SK-MEL-5 (cell line): ENCODE measurements around the gene SDK1. TPM values are rescaled to one million over a fixed set of nuclear protein-coding genes. Genes with fewer than 3 reads are reported as not detected.

Experiments
- DNase-seq: peaks from one replicate; pipeline ENCODE4 v3.0.0-alpha.2; 2016; ENCODE audit warnings: low read depth, low spot score
- in situ Hi-C: cut with HindIII; loops from 2 replicates; pipeline ENCODE4 v1.10.0; 2016; ENCODE audit warnings: low sequenced_read_pairs, high pct_unique_total_duplicates, low pct_unique_long_range_greater_than_20kb
- total RNA-seq: library from RNA; depleted of rRNA; stranded (reverse); fragments of >200 nt; shearing (Covaris generic); gene quantifications from 2 replicates; pipeline ENCODE4 v1.2.3, GENCODE V29; 2014

SDK1 gene
- total RNA-seq, 1 experiment from 2014 or later: 0.13 TPM

GRCh38 chr7:4123823-4124222 lies 822.8 kb downstream of the SDK1 start:
- DNase-seq: no peak

GRCh38 chr7:4124556-4125477 lies 823.8 kb downstream of the SDK1 start:
- no peak for DNase-seq
- in situ Hi-C loops: no loop called here

More at GRCh38 chr7:4123823-4124222, 822.8 kb downstream of the SDK1 start:
- in situ Hi-C loops: no loop called here

- DNase-seq: no peak
- in situ Hi-C loops: no loop called here
These were observed 827.0 kb downstream of the SDK1 start for GRCh38 chr7:4127909-4128560.

GRCh38 chr7:4129481-4130122 lies 828.5 kb downstream of the SDK1 start:
- in situ Hi-C loops: no loop called here

GRCh38 chr7:4131063-4131462 lies 830.0 kb downstream of the SDK1 start:
- in situ Hi-C loops: no loop called here
- no peak for DNase-seq

More at GRCh38 chr7:4129481-4130122, 828.5 kb downstream of the SDK1 start:
- DNase-seq: peak; percentile 76

GRCh38 chr7:4132221-4132620 lies 831.2 kb downstream of the SDK1 start:
- in situ Hi-C loops: no loop called here

GRCh38 chr7:4133491-4134044 lies 832.5 kb downstream of the SDK1 start:
- DNase-seq: no peak
- in situ Hi-C loops: no loop called here

More at GRCh38 chr7:4132221-4132620, 831.2 kb downstream of the SDK1 start:
- DNase-seq: no peak

- DNase-seq: no peak
- in situ Hi-C loops: no loop called here
These were observed 833.2 kb downstream of the SDK1 start for GRCh38 chr7:4134204-4134603.

GRCh38 chr7:4134631-4135030 lies 833.6 kb downstream of the SDK1 start:
- in situ Hi-C loops: no loop called here
- DNase-seq: no peak

- in situ Hi-C loops: no loop called here
- DNase-seq: no peak
These were observed 834.2 kb downstream of the SDK1 start for GRCh38 chr7:4135301-4135700.

GRCh38 chr7:4136036-4136435 lies 835.0 kb downstream of the SDK1 start:
- in situ Hi-C loops: no loop called here
- DNase-seq: no peak

- in situ Hi-C loops: no loop called here
- DNase-seq: peak; percentile 44
These were observed 835.6 kb downstream of the SDK1 start for GRCh38 chr7:4136501-4137110.

- in situ Hi-C loops: no loop called here
- DNase-seq: no peak
These were observed 836.5 kb downstream of the SDK1 start for GRCh38 chr7:4137552-4137951.

- in situ Hi-C loops: no loop called here
- DNase-seq: no peak
These were observed 837.8 kb downstream of the SDK1 start for GRCh38 chr7:4138866-4139265.

GRCh38 chr7:4139656-4140625 lies 838.9 kb downstream of the SDK1 start:
- in situ Hi-C loops: no loop called here
- no peak for DNase-seq

- DNase-seq: no peak
- in situ Hi-C loops: no loop called here
These were observed 839.9 kb downstream of the SDK1 start for GRCh38 chr7:4140933-4141332.

GRCh38 chr7:4143006-4143405 lies 842.0 kb downstream of the SDK1 start:
- in situ Hi-C loops: no loop called here
- no peak for DNase-seq
